ENCODE results near the gene SLC1A4.
"Not testable (repeated sequence)": the region's sequence is repeated elsewhere in the genome, so short reads cannot be mapped to it uniquely, and the experiment has no call there.

The SLC1A4 gene

GRCh38 chr2:64966017-64966416 is 23.2 kb upstream of the SLC1A4 start:
- DNase-seq, result no peak

GRCh38 chr2:64966839-64967238 is 22.4 kb upstream of the SLC1A4 start:
- no peak for DNase-seq

- no peak for DNase-seq
Measured at GRCh38 chr2:64967601-64968000, 21.6 kb upstream of the SLC1A4 start.

- DNase-seq, result not testable (repeated sequence)
Measured at GRCh38 chr2:64969086-64969485, 20.1 kb upstream of the SLC1A4 start.

GRCh38 chr2:64970495-64970894 is 18.7 kb upstream of the SLC1A4 start:
- DNase-seq, result no peak

GRCh38 chr2:64972426-64972825 is 16.8 kb upstream of the SLC1A4 start:
- DNase-seq, result no peak

- no peak for DNase-seq
Measured at GRCh38 chr2:64972876-64973275, 16.3 kb upstream of the SLC1A4 start.

- no peak for DNase-seq
Measured at GRCh38 chr2:64975232-64975821, 13.9 kb upstream of the SLC1A4 start.

GRCh38 chr2:64976276-64976675 is 12.9 kb upstream of the SLC1A4 start:
- no peak for DNase-seq

- DNase-seq, result no peak
Measured at GRCh38 chr2:64978514-64979268, 10.5 kb upstream of the SLC1A4 start.

GRCh38 chr2:64979744-64980143 is 9.5 kb upstream of the SLC1A4 start:
- no peak for DNase-seq

- no peak for DNase-seq
Measured at GRCh38 chr2:64980183-64980582, 9.0 kb upstream of the SLC1A4 start.

GRCh38 chr2:64982311-64982857 is 6.8 kb upstream of the SLC1A4 start:
- DNase-seq, result no peak

GRCh38 chr2:64982932-64983331 is 6.3 kb upstream of the SLC1A4 start:
- no peak for DNase-seq

GRCh38 chr2:64985447-64985846 is 3.8 kb upstream of the SLC1A4 start:
- no peak for DNase-seq

- DNase-seq, result peak; percentile 11
Measured at GRCh38 chr2:64987001-64987955, 1.9 kb upstream of the SLC1A4 start.

- no peak for DNase-seq
Measured at GRCh38 chr2:64987956-64988419, 1.2 kb upstream of the SLC1A4 start.

GRCh38 chr2:64988420-64989125 is 626 bp upstream of the SLC1A4 start:
- DNase-seq, result peak; percentile 67

GRCh38 chr2:64989982-64990614 is 899 bp downstream of the SLC1A4 start:
- no peak for DNase-seq

- no peak for DNase-seq
Measured at GRCh38 chr2:64990876-64991275, 1.7 kb downstream of the SLC1A4 start.

- DNase-seq, result no peak
Measured at GRCh38 chr2:64992218-64992617, 3.0 kb downstream of the SLC1A4 start.

GRCh38 chr2:64992990-64993389 is 3.8 kb downstream of the SLC1A4 start:
- DNase-seq, result no peak
